SK-N-SH (cell line): ENCODE data around the gene ZFP36L1. TPM values are rescaled to one million over a fixed set of nuclear protein-coding genes. Genes with fewer than 3 reads are reported as not detected.

Experiments
- CTCF ChIA-PET: fragments of 300-600, 350-600 bp; formaldehyde crosslinking; extraction: SDS; loops from one replicate; lab custom pipeline; 2021; lab: Yijun Ruan, JAX
- POLR2A ChIA-PET: fragments of 350-600 bp; sonication (Branson Sonifier 250); formaldehyde crosslinking; extraction: SDS; loops from one replicate; lab custom pipeline; 2020; ENCODE audit warnings: antibody characterized with exemption, inconsistent platforms; lab: Yijun Ruan, JAX
- DNase-seq: peaks from one replicate; pipeline ENCODE4 v3.0.0; 2012
- H2AFZ ChIP-seq: fragments of 200-600 bp; sonication (generic); 2 replicates; pipeline ENCODE4 v1.8.1; 2016; ENCODE audit warnings: antibody characterized with exemption, mild to moderate bottlenecking, low read depth
- H3F3A ChIP-seq: fragments of 200-600 bp; sonication (generic); replicated peaks from 2 replicates; pipeline ENCODE3; 2016; ENCODE audit warnings: antibody characterized with exemption, mild to moderate bottlenecking; ENCODE audit not compliant: insufficient read depth
- H3K27ac ChIP-seq, 2 experiments: fragments of 200-500 bp in 1 of 2; fragments of 200-600 bp in 1 of 2; sonication (Bioruptor generic) in 1 of 2; sonication (generic), shearing (Covaris generic) in 1 of 2; 2 replicates each; pipeline versions ENCODE4 v1.5.1 to v1.6.1; 2014 to 2016; ENCODE audit warnings: low read depth in 2 of 2, inconsistent platforms in 1 of 2, low read length in 1 of 2, mild to moderate bottlenecking in 1 of 2, mixed read lengths in 1 of 2
- H3K27me3 ChIP-seq: fragments of 200-600 bp; sonication (generic), shearing (Covaris generic); 2 replicates; pipeline ENCODE4 v1.6.1; 2016; ENCODE audit warnings: mixed run types; ENCODE audit not compliant: insufficient read depth
- H3K36me3 ChIP-seq, 2 experiments: fragments of 200-500 bp in 1 of 2; fragments of 200-600 bp in 1 of 2; sonication (Bioruptor generic) in 1 of 2; sonication (generic) in 1 of 2; replicated peaks in 1 of 2; 2 replicates each; pipeline versions ENCODE3 to v1.5.1; 2014 to 2016; ENCODE audit warnings: low read length in 1 of 2, mild to moderate bottlenecking in 1 of 2; ENCODE audit not compliant: insufficient read depth in 2 of 2, control insufficient read depth in 1 of 2
- H3K4me1 ChIP-seq, 2 experiments: fragments of 200-500 bp in 1 of 2; fragments of 200-600 bp in 1 of 2; sonication (Bioruptor generic) in 1 of 2; sonication (generic), shearing (Covaris generic) in 1 of 2; 2 replicates each; pipeline versions ENCODE4 v1.5.1 to v1.6.1; 2014 to 2016; ENCODE audit warnings: low read depth in 1 of 2, low read length in 1 of 2, mixed run types in 1 of 2; ENCODE audit not compliant: insufficient read depth in 2 of 2, control insufficient read depth in 1 of 2
- H3K4me2 ChIP-seq: fragments of 200-600 bp; sonication (generic), shearing (Covaris generic); 2 replicates; pipeline ENCODE4 v1.6.1; 2017; ENCODE audit warnings: mixed run types
- H3K4me3 ChIP-seq, 2 experiments: fragments of 200-500 bp in 1 of 2; fragments of 200-600 bp in 1 of 2; sonication (Bioruptor generic) in 1 of 2; sonication (generic), shearing (Covaris generic) in 1 of 2; 2 replicates each; pipeline versions ENCODE4 v1.5.1 to v1.8.1; 2014 to 2016; ENCODE audit warnings: low read depth in 2 of 2, inconsistent platforms in 1 of 2, low read length in 1 of 2, mild to moderate bottlenecking in 1 of 2, mixed read lengths in 1 of 2, moderate library complexity in 1 of 2
- H3K79me2 ChIP-seq: fragments of 200-600 bp; sonication (generic); 2 replicates; pipeline ENCODE4 v1.8.1; 2017; ENCODE audit warnings: mild to moderate bottlenecking; ENCODE audit not compliant: insufficient read depth
- H3K9ac ChIP-seq: fragments of 200-600 bp; sonication (generic); 2 replicates; pipeline ENCODE4 v1.6.1; 2017; ENCODE audit warnings: mixed run types
- H3K9me2 ChIP-seq: fragments of 200-600 bp; sonication (generic); 2 replicates; pipeline ENCODE4 v1.6.1; 2017; ENCODE audit warnings: mixed run types
- H3K9me3 ChIP-seq: fragments of 200-600 bp; sonication (generic); 2 replicates; pipeline ENCODE4 v1.6.1; 2017; ENCODE audit warnings: mixed run types, mild to moderate bottlenecking, moderate library complexity
- H4K20me1 ChIP-seq: fragments of 200-600 bp; sonication (generic); 2 replicates; pipeline ENCODE4 v1.6.1; 2017; ENCODE audit warnings: mild to moderate bottlenecking, mixed run types; ENCODE audit not compliant: insufficient read depth
- CHD2 ChIP-seq: fragments of 150-350 bp; IDR thresholded peaks from 2 replicates; pipeline ENCODE4 v1.6.1; 2018; ENCODE audit warnings: low read length; ENCODE audit not compliant: partially characterized antibody
- CTCF ChIP-seq: fragments of 200-600 bp; sonication (generic); IDR thresholded peaks from 2 replicates; pipeline ENCODE4 v1.6.1; 2017; ENCODE audit warnings: antibody characterized with exemption, mild to moderate bottlenecking, moderate library complexity
- EP300 ChIP-seq, 2 experiments: IDR thresholded peaks; 2 replicates each; pipeline versions ENCODE4 v1.4.0 to v1.6.1; 2012; ENCODE audit warnings: borderline replicate concordance in 1 of 2, low read depth in 1 of 2, low read length in 1 of 2
- EZH2phosphoT487 ChIP-seq: fragments of 200-600 bp; sonication (generic); IDR thresholded peaks from 2 replicates; pipeline ENCODE4 v1.6.1; 2017; ENCODE audit warnings: low read depth, mixed run types, mild to moderate bottlenecking, antibody characterized with exemption, moderate library complexity, borderline replicate concordance
- FOSL2 ChIP-seq: IDR thresholded peaks from 2 replicates; pipeline ENCODE4 v1.4.0; 2012; ENCODE audit warnings: low read depth, mild to moderate bottlenecking, moderate library complexity, borderline replicate concordance
- FOXJ3 ChIP-seq: sonication (generic); formaldehyde crosslinking; IDR thresholded peaks from 2 replicates; pipeline ENCODE4 v1.5.1; 2020; ENCODE audit warnings: mild to moderate bottlenecking, missing genetic modification reagents
- GATA2 ChIP-seq: sonication (generic); formaldehyde crosslinking; IDR thresholded peaks from 2 replicates; pipeline ENCODE4 v1.5.0; 2020; ENCODE audit warnings: mild to moderate bottlenecking, missing genetic modification reagents
- IRF3 ChIP-seq: fragments of 150-350 bp; IDR thresholded peaks from 2 replicates; pipeline ENCODE4 v1.6.1; 2016; ENCODE audit warnings: mild to moderate bottlenecking, low read depth, low read length
- JUND ChIP-seq: IDR thresholded peaks from 2 replicates; pipeline ENCODE4 v1.4.0; 2012
- MAX ChIP-seq: IDR thresholded peaks from 2 replicates; pipeline ENCODE4 v1.4.0; 2012; ENCODE audit warnings: low read depth
- MEF2A ChIP-seq: IDR thresholded peaks from 2 replicates; pipeline ENCODE4 v1.4.0; 2012; ENCODE audit warnings: low read depth, borderline replicate concordance
- MXI1 ChIP-seq: IDR thresholded peaks from 2 replicates; pipeline ENCODE4 v1.6.1; 2012; ENCODE audit warnings: mild to moderate bottlenecking, low read depth, low read length, improper control_type of control experiment
- NFIC ChIP-seq: IDR thresholded peaks from 2 replicates; pipeline ENCODE4 v1.4.0; 2012; ENCODE audit warnings: borderline replicate concordance
- PBX3 ChIP-seq: IDR thresholded peaks from 2 replicates; pipeline ENCODE4; 2012
- RFX5 ChIP-seq: IDR thresholded peaks from 2 replicates; pipeline ENCODE4 v1.6.1; 2012; ENCODE audit warnings: mild to moderate bottlenecking, improper control_type of control experiment, low read length
- SMC3 ChIP-seq: IDR thresholded peaks from 2 replicates; pipeline ENCODE4 v1.6.1; 2012; ENCODE audit warnings: low read depth, low read length, improper control_type of control experiment
- TAF1 ChIP-seq: IDR thresholded peaks from 2 replicates; pipeline ENCODE4 v1.6.1; 2012; ENCODE audit warnings: low read depth, mild to moderate bottlenecking, low read length, moderate library complexity, borderline replicate concordance
- YY1 ChIP-seq: IDR thresholded peaks from 2 replicates; pipeline ENCODE4 v1.4.0; 2012; ENCODE audit warnings: low read depth, mild to moderate bottlenecking
- WGBS: methylation state at CpG from one replicate; pipeline ENCODE4 v1.1.6; 2017; ENCODE audit warnings: low lambda C conversion rate; 5-methylcytosine and 5-hydroxymethylcytosine counted together
- polyA plus RNA-seq, 3 experiments: library from polyadenylated mRNA; depleted of rRNA; stranded (reverse); fragments of >200 nt; gene quantifications; 2 replicates each; pipeline ENCODE4 v1.2.3, GENCODE V29; 2012

Gene ZFP36L1
- polyA plus RNA-seq, 1 of the 3 experiments (the other 2 are of a cell fraction): 16.5 TPM

- peak overlapping the region in 1 of 2 experiments; percentile 89; a peak in 2 of 4 replicates for H3K27ac ChIP-seq
- TF ChIP-seq PBX3 (no peak), EZH2phosphoT487 (no peak), RFX5 (no peak), CTCF (no peak), MAX (no peak), MEF2A (no peak), NFIC (no peak), GATA2 (CRISPR knock-in tag) (no peak), MXI1 (no peak), FOXJ3 (CRISPR knock-in tag) (no peak), TAF1 (no peak), SMC3 (no peak), EP300 (IDR thresholded peaks at IDR 0.05; ENCODE audit: borderline replicate concordance in 1 of 2, low read depth in 1 of 2, low read length in 1 of 2) (no peak), FOSL2 (no peak), CHD2 (no peak), YY1 (no peak), JUND (no peak), IRF3 (no peak)
- H3K27me3 ChIP-seq: no peaks in the 10 kb centered on the region
- no peaks in the 10 kb centered on the region for H3K36me3 ChIP-seq
- H3F3A ChIP-seq: peaks cover 23% of the 10 kb centered on the region
- no peak for DNase-seq
- H3K4me2 ChIP-seq: no peak overlapping the region
- H3K9ac ChIP-seq: no peak overlapping the region
- H2AFZ ChIP-seq: no peak overlapping the region
- H3K4me3 ChIP-seq: no peak overlapping the region
- H3K79me2 ChIP-seq: no peaks in the 10 kb centered on the region
- CTCF ChIA-PET: interaction anchor here (1.5 to 3.0 kb wide), 2 partner anchors 13 to 41 kb away, joined by 3 to 20 read pairs; no protein-coding TSS in a partner anchor
- 90% methylated on average over 4 of the region's 4 CpGs for WGBS
- H3K9me2 ChIP-seq: no peaks in the 10 kb centered on the region
- H4K20me1 ChIP-seq: no peaks in the 10 kb centered on the region
- H3K9me3 ChIP-seq: no peaks in the 10 kb centered on the region
- H3K4me1 ChIP-seq: peaks cover 0 to 5% of the 10 kb centered on the region in 2 experiments; a peak in 2 of 4 replicates
- POLR2A ChIA-PET: interaction anchor here (0.5 kb wide), 1 partner anchor 146 kb away, joined by 3 read pairs; no protein-coding TSS in a partner anchor
Observed at GRCh38 chr14:68774771-68775613, 17.9 kb downstream of the ZFP36L1 start.
